A673 (cell line): ENCODE data around the gene ADGRG1. TPM values are rescaled to one million over a fixed set of nuclear protein-coding genes. Genes with fewer than 3 reads are reported as not detected.
"Not testable (repeated sequence)": the region's sequence is repeated elsewhere in the genome, so short reads cannot be mapped to it uniquely, and the experiment has no call there.

ENCODE experiments used
- BruUV-seq: library from RNA; stranded (reverse); fragments of 400-500 nt; replicated peaks from 2 replicates; lab custom pipeline; 2021; lab: Mats Ljungman, UMichigan
- CTCF ChIA-PET: fragments of 300-600 bp; sonication (Branson Sonifier 250); formaldehyde crosslinking; loops from one replicate; lab custom pipeline; 2022; ENCODE audit warnings: antibody characterized with exemption; lab: Charles Lee
- POLR2A ChIA-PET: fragments of 300-600 bp; sonication (Branson Sonifier 250); formaldehyde crosslinking; loops from one replicate; lab custom pipeline; 2022; ENCODE audit warnings: antibody characterized with exemption; ENCODE audit not compliant: low non-redundant PET; lab: Charles Lee
- DNase-seq: peaks from one replicate; pipeline ENCODE4 v3.0.0-alpha.2; 2015; ENCODE audit warnings: low spot score
- H3K27ac ChIP-seq: fragments of 200-600 bp; sonication (generic); 2 replicates; pipeline ENCODE4 v1.5.1; 2016; ENCODE audit warnings: mixed run types, low read depth, mild to moderate bottlenecking, mixed read lengths, antibody characterized with exemption, low read length; ENCODE audit not compliant: poor library complexity, severe bottlenecking
- H3K27me3 ChIP-seq: fragments of 200-600 bp; sonication (generic); replicated peaks from 2 replicates; pipeline ENCODE4 v1.6.1; 2017; ENCODE audit warnings: mixed run types, low read depth, mild to moderate bottlenecking, mixed read lengths, antibody characterized with exemption, low read length; ENCODE audit not compliant: insufficient read depth, poor library complexity
- H3K36me3 ChIP-seq: fragments of 200-600 bp; sonication (generic); 2 replicates; pipeline ENCODE4 v1.6.1; 2016; ENCODE audit warnings: mixed run types, mild to moderate bottlenecking, mixed read lengths, antibody characterized with exemption, low read length; ENCODE audit not compliant: insufficient read depth, poor library complexity, severe bottlenecking
- H3K4me1 ChIP-seq: fragments of 200-600 bp; sonication (generic); 2 replicates; pipeline ENCODE4 v1.6.1; 2017; ENCODE audit warnings: mixed run types, mild to moderate bottlenecking, mixed read lengths, antibody characterized with exemption, low read length; ENCODE audit not compliant: insufficient read depth, poor library complexity, severe bottlenecking
- H3K4me3 ChIP-seq: fragments of 200-600 bp; sonication (generic); 2 replicates; pipeline ENCODE4 v1.5.1; 2016; ENCODE audit warnings: low read depth, mixed run types, mild to moderate bottlenecking, mixed read lengths, low read length; ENCODE audit not compliant: poor library complexity, severe bottlenecking
- H3K9me3 ChIP-seq: fragments of 200-600 bp; sonication (generic); 2 replicates; pipeline ENCODE4 v1.6.1; 2016; ENCODE audit warnings: mixed run types, low read depth, mild to moderate bottlenecking, mixed read lengths, antibody characterized with exemption, low read length; ENCODE audit not compliant: poor library complexity, severe bottlenecking
- CTCF ChIP-seq: fragments of 300-800, 200-600 bp; sonication (generic); conservative IDR thresholded peaks from 2 replicates; pipeline ENCODE4 v1.5.1; 2017; ENCODE audit warnings: low read depth, mild to moderate bottlenecking, antibody characterized with exemption, low read length, moderate library complexity, mixed read lengths
- EZH2 ChIP-seq: fragments of 200-600 bp; sonication (generic); IDR thresholded peaks from 2 replicates; pipeline ENCODE4 v1.6.1; 2017; ENCODE audit warnings: borderline replicate concordance, low read depth, mild to moderate bottlenecking, mixed read lengths, antibody characterized with exemption, low read length; ENCODE audit not compliant: poor library complexity, severe bottlenecking
- intact Hi-C: fragments of 100-400 bp; cut with micrococcal nuclease; formaldehyde crosslinking; loops from one replicate; pipeline ENCODE4 v1.10.0; 2022; ENCODE audit not compliant: unreplicated experiment
- total RNA-seq: library from RNA; stranded (reverse); gene quantifications from 2 replicates; pipeline ENCODE4 v1.2.3, GENCODE V29; 2021

Gene ADGRG1
- total RNA-seq, 1 experiment from 2014 or later = 0.75 TPM

GRCh38 chr16:57711993-57712392 is 83.6 kb downstream of the ADGRG1 start:
- no TSS peak for BruUV-seq
- no peak for TF ChIP-seq CTCF
- TF ChIP-seq EZH2 = no peak
- DNase-seq = no peak
- Histone ChIP-seq H3K27ac (no peak overlapping the region), H3K36me3 (no peaks in the 10 kb centered on the region), H3K27me3 (no peaks in the 10 kb centered on the region), H3K4me3 (no peak overlapping the region), H3K4me1 (no peaks in the 10 kb centered on the region), H3K9me3 (no peaks in the 10 kb centered on the region)
- intact Hi-C loops = no loop called here
- ChIA-PET POLR2A (no interaction called here), CTCF (no interaction called here)

- CTCF ChIA-PET, intact Hi-C loops, BruUV-seq: not testable (repeated sequence)
These were observed 84.1 kb downstream of the ADGRG1 start for GRCh38 chr16:57712569-57712968.

GRCh38 chr16:57713596-57713995 is 85.2 kb downstream of the ADGRG1 start:
- no peak overlapping the region for H3K27ac ChIP-seq
- no TSS peak for BruUV-seq
- H3K27me3 ChIP-seq = no peaks in the 10 kb centered on the region
- no peak overlapping the region for H3K4me3 ChIP-seq
- CTCF ChIA-PET = no interaction called here
- H3K36me3 ChIP-seq = no peaks in the 10 kb centered on the region
- DNase-seq = no peak
- intact Hi-C loops = no loop called here
- POLR2A ChIA-PET = no interaction called here
- no peaks in the 10 kb centered on the region for H3K4me1 ChIP-seq
- H3K9me3 ChIP-seq = no peaks in the 10 kb centered on the region
- TF ChIP-seq EZH2 (no peak), CTCF (no peak)

More at GRCh38 chr16:57712569-57712968, 84.1 kb downstream of the ADGRG1 start:
- DNase-seq, H3K27me3 ChIP-seq, H3K36me3 ChIP-seq, POLR2A ChIA-PET, H3K9me3 ChIP-seq, H3K4me3 ChIP-seq, H3K4me1 ChIP-seq, H3K27ac ChIP-seq: not testable (repeated sequence)

GRCh38 chr16:57714047-57714446 is 85.6 kb downstream of the ADGRG1 start:
- intact Hi-C loops = no loop called here
- no TSS peak for BruUV-seq
- H3K9me3 ChIP-seq = no peaks in the 10 kb centered on the region
- ChIA-PET CTCF (no interaction called here), POLR2A (no interaction called here)
- DNase-seq = no peak
- TF ChIP-seq EZH2 (no peak), CTCF (no peak)
- H3K36me3 ChIP-seq = no peaks in the 10 kb centered on the region
- no peaks in the 10 kb centered on the region for H3K27me3 ChIP-seq
- H3K4me3 ChIP-seq = no peak overlapping the region
- H3K4me1 ChIP-seq = no peaks in the 10 kb centered on the region
- H3K27ac ChIP-seq = no peak overlapping the region

Other genes with a start within 250 kb of the ADGRG1 start
- gene CCL17, start 223.9 kb upstream of the ADGRG1 start, total RNA-seq = not detected in 2 replicates
- 95.1 and 96.9 TPM in 2 replicates for gene CIAPIN1, start 181.2 kb upstream of the ADGRG1 start, total RNA-seq
- gene COQ9, start 181.2 kb upstream of the ADGRG1 start, total RNA-seq = 65.6 and 69.7 TPM in 2 replicates
- 96.2 and 110 TPM in 2 replicates for gene POLR2C, start 166.0 kb upstream of the ADGRG1 start, total RNA-seq
- gene DOK4, start 142.1 kb upstream of the ADGRG1 start, total RNA-seq = 14.3 and 19.0 TPM in 2 replicates
- 10.1 and 10.3 TPM in 2 replicates for gene CCDC102A, start 92.1 kb upstream of the ADGRG1 start, total RNA-seq
- gene ADGRG5, start 86.0 kb upstream of the ADGRG1 start, total RNA-seq = not detected in 2 replicates
- gene ADGRG3, start 39.7 kb downstream of the ADGRG1 start, total RNA-seq = not detected in 2 replicates
- not detected in 2 replicates for gene DRC7, start 66.2 kb downstream of the ADGRG1 start, total RNA-seq
- 55.7 and 58.5 TPM in 2 replicates for gene KATNB1, start 107.1 kb downstream of the ADGRG1 start, total RNA-seq
- gene KIFC3, start 173.9 kb downstream of the ADGRG1 start, total RNA-seq = 198 and 201 TPM in 2 replicates